Calu3 (cell line): Measurements from ENCODE around the gene ST8SIA5. TPM values are rescaled to one million over a fixed set of nuclear protein-coding genes. Genes with fewer than 3 reads are reported as not detected.

Experiments used
- BruUV-seq: library from RNA; stranded (reverse); fragments of 400-500 nt; replicated peaks from 2 replicates; lab custom pipeline; 2021; lab: Mats Ljungman, UMichigan
- CTCF ChIA-PET: fragments of 300-600 bp; sonication (Branson Sonifier 250); formaldehyde crosslinking; loops from one replicate; lab custom pipeline; 2022; ENCODE audit warnings: antibody characterized with exemption; lab: Charles Lee
- DNase-seq: peaks from one replicate; pipeline ENCODE4 v3.0.0; 2022
- H3K27ac Mint-ChIP-seq: one replicate; pipeline ENCODE4 v1.8.0; 2022; ENCODE audit warnings: mixed read lengths; ENCODE audit not compliant: unreplicated experiment
- H3K27me3 Mint-ChIP-seq: one replicate; pipeline ENCODE4 v1.8.0; 2022; ENCODE audit warnings: mixed read lengths; ENCODE audit not compliant: unreplicated experiment
- H3K36me3 Mint-ChIP-seq: one replicate; pipeline ENCODE4 v1.8.0; 2022; ENCODE audit warnings: mild to moderate bottlenecking, moderate library complexity, mixed read lengths; ENCODE audit not compliant: insufficient read depth, unreplicated experiment
- H3K4me1 Mint-ChIP-seq: one replicate; pipeline ENCODE4 v1.8.0; 2022; ENCODE audit warnings: mild to moderate bottlenecking, low read depth, mixed read lengths; ENCODE audit not compliant: unreplicated experiment
- H3K4me3 Mint-ChIP-seq: one replicate; pipeline ENCODE4 v1.8.0; 2022; ENCODE audit warnings: mild to moderate bottlenecking, low read depth, moderate library complexity, mixed read lengths; ENCODE audit not compliant: unreplicated experiment
- H3K9me3 Mint-ChIP-seq: one replicate; pipeline ENCODE4 v1.8.0; 2022; ENCODE audit warnings: low read depth, mixed read lengths; ENCODE audit not compliant: unreplicated experiment
- intact Hi-C: fragments of 100-400 bp; cut with micrococcal nuclease; formaldehyde crosslinking; loops from one replicate; pipeline ENCODE4 v1.10.0; 2022; ENCODE audit not compliant: unreplicated experiment
- total RNA-seq: library from RNA; stranded (reverse); gene quantifications from 2 replicates; pipeline ENCODE4 v1.2.3, GENCODE V29; 2022
- TF ChIP-seq, protein P1 (sequence below): fragments of 200-600 bp; IDR thresholded peaks from one replicate; pipeline ENCODE4 v1.8.0; 2022; ENCODE audit warnings: antibody characterized with exemption; ENCODE audit not compliant: unreplicated experiment

The ST8SIA5 gene
- total RNA-seq, 1 experiment from 2014 or later: not detected

- no peak overlapping the region for H3K4me3 Mint-ChIP-seq
- no peaks in the 10 kb centered on the region for H3K4me1 Mint-ChIP-seq
- DNase-seq: no peak
- peaks cover 94% of the 10 kb centered on the region for H3K27me3 Mint-ChIP-seq
- TF ChIP-seq, protein P1, sequence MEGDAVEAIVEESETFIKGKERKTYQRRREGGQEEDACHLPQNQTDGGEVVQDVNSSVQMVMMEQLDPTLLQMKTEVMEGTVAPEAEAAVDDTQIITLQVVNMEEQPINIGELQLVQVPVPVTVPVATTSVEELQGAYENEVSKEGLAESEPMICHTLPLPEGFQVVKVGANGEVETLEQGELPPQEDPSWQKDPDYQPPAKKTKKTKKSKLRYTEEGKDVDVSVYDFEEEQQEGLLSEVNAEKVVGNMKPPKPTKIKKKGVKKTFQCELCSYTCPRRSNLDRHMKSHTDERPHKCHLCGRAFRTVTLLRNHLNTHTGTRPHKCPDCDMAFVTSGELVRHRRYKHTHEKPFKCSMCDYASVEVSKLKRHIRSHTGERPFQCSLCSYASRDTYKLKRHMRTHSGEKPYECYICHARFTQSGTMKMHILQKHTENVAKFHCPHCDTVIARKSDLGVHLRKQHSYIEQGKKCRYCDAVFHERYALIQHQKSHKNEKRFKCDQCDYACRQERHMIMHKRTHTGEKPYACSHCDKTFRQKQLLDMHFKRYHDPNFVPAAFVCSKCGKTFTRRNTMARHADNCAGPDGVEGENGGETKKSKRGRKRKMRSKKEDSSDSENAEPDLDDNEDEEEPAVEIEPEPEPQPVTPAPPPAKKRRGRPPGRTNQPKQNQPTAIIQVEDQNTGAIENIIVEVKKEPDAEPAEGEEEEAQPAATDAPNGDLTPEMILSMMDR: no peak
- CTCF ChIA-PET: no interaction called here
- no peaks in the 10 kb centered on the region for H3K36me3 Mint-ChIP-seq
- BruUV-seq: no TSS peak
- H3K27ac Mint-ChIP-seq: no peak overlapping the region
- intact Hi-C loops: no loop called here
- no peaks in the 10 kb centered on the region for H3K9me3 Mint-ChIP-seq
Measured at GRCh38 chr18:46676182-46676835, 80.5 kb downstream of the ST8SIA5 start.

- DNase-seq: no peak
- intact Hi-C loops: no loop called here
- Mint-ChIP-seq H3K27me3 (peaks cover 94% of the 10 kb centered on the region), H3K9me3 (no peaks in the 10 kb centered on the region), H3K36me3 (no peaks in the 10 kb centered on the region), H3K4me3 (no peak overlapping the region), H3K27ac (no peak overlapping the region), H3K4me1 (no peaks in the 10 kb centered on the region)
- CTCF ChIA-PET: interaction anchor here (0.7 kb wide), 1 partner anchor 25 kb away, joined by 3 read pairs; no protein-coding TSS in a partner anchor
- TF ChIP-seq, protein P1: no peak
- BruUV-seq: no TSS peak
Measured at GRCh38 chr18:46675112-46675511, 81.7 kb downstream of the ST8SIA5 start.

DNA sequence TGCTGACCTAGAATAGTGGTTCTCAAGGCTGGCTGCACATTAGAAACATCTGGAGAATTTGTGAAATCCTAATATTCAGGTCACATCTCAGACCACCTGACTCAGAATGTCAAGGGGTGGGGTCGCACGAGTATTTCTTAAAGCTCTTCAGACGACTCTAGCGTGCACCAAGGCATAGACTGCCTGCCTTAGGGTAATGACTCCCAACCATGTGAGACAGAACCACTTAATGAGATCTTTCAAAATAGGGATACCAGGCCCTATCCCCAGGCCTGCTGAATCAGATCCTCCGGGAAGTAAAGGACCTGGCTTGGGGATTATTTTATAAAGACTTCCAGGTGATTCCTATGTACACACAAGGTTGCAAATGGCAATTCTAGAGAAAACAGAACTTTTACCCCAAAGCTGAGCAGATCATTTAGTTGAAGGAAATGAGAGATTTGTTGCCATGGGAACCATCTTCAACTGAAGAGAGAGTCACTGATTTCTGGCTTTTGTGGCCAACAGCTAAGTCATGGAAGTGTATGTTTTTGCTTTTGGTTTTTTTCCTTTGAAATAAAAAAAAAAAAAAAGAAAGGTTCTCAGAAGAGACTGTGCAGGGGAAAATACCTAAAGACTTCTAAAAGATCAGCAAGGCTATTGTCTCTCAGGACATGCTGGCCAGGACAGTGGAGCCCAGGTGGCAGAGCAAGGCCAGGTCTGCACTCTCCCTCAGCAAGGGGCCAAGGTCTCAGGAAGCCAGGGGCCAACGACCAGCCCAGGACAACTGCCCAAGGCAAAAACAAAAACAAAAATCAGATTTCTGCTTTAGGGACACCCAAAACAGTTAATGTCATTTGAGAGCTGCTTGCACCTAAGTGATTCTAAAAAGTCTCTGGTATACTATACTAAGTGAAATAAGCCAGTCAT lies 84.5 kb downstream of the ST8SIA5 start:
- intact Hi-C loops: no loop called here
- DNase-seq: no peak
- TF ChIP-seq, protein P1: no peak
- no peak overlapping the region for H3K4me3 Mint-ChIP-seq
- no peaks in the 10 kb centered on the region for H3K4me1 Mint-ChIP-seq
- BruUV-seq: no TSS peak
- CTCF ChIA-PET: no interaction called here
- no peak overlapping the region for H3K27ac Mint-ChIP-seq
- no peaks in the 10 kb centered on the region for H3K36me3 Mint-ChIP-seq
- no peaks in the 10 kb centered on the region for H3K9me3 Mint-ChIP-seq
- peaks cover 98% of the 10 kb centered on the region for H3K27me3 Mint-ChIP-seq

DNA sequence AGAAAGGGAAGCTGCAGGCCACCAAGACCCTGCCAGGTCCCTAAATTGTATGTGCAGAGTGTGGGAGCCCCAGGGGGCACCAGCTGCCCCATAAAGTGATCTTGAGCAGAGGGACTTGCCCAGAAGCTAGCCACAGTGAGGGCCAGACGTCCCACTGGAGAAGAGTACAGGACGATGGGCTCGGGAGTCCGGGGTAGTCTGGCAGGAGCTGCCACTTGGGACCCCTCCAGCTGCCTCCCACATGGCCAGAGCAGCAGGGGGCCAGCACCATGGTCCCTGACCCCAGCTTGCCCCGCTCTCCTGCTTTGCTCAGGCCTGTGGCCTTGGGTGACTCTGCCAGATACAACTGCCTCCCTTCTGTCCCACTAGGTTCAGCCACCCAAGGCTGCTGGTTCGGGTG lies 88.2 kb downstream of the ST8SIA5 start:
- TF ChIP-seq, protein P1: no peak
- no peaks in the 10 kb centered on the region for H3K9me3 Mint-ChIP-seq
- no peak overlapping the region for H3K27ac Mint-ChIP-seq
- no peak overlapping the region for H3K4me3 Mint-ChIP-seq
- no peaks in the 10 kb centered on the region for H3K36me3 Mint-ChIP-seq
- no peaks in the 10 kb centered on the region for H3K4me1 Mint-ChIP-seq
- CTCF ChIA-PET: no interaction called here
- DNase-seq: no peak
- intact Hi-C loops: no loop called here
- peaks cover 99% of the 10 kb centered on the region for H3K27me3 Mint-ChIP-seq
- no TSS peak for BruUV-seq
